ENCODE data around the gene TMEM258. TPM values are rescaled to one million over a fixed set of nuclear protein-coding genes. Genes with fewer than 3 reads are reported as not detected.

TMEM258 gene
- total RNA-seq, 3 donors from 2014 or later: 35.4 to 55.4 (median 35.7) TPM

DNA sequence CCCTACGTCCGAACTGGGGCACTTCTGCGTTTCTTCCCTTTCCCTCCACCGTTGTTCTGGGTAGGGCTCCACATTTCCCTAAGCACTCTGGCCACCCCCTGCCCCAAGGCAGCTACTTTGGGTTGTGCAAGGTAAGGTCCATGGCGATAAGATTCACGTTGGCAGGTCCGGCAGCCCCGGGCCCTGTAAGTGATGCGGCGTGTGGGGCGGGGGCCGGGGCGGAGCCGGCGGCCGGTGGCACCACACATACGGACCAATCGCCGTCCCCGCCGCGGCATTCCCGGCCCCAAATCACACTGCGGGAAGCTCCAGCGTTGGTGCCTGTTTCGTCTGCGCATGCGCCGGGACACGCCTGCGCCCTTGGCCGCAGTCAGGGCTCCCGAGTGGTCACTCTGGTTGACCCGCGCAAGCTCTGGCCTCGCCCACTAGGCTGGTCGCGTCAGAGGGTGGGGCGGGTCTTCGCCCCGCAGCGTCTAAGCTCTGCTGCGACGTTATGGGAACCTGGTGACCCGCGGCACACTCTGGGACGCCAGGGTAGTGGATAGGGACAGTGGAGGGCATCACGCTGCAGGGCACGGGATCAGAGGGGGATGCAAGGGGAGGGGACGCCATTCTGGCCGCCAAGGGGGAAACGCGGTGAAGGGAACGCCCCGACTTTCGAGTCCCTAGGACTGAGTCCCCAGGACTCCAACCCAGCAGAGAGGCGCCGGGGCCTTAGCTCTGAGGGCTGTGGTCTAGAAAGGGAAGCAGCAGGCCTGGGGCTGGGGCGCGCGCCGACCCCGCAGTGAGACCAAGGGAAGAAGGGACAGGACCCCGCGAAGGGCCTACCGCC is 22.8 kb upstream of the TMEM258 start:
- intact Hi-C loops (cut with DNase I; ENCODE audit: low total_unique reads): loop anchor here (5.0 to 10.0 kb wide), 2 partner anchors 70 to 862 kb away; partner anchors contain the start of gene UBXN1
- TF ChIP-seq, protein P1, sequence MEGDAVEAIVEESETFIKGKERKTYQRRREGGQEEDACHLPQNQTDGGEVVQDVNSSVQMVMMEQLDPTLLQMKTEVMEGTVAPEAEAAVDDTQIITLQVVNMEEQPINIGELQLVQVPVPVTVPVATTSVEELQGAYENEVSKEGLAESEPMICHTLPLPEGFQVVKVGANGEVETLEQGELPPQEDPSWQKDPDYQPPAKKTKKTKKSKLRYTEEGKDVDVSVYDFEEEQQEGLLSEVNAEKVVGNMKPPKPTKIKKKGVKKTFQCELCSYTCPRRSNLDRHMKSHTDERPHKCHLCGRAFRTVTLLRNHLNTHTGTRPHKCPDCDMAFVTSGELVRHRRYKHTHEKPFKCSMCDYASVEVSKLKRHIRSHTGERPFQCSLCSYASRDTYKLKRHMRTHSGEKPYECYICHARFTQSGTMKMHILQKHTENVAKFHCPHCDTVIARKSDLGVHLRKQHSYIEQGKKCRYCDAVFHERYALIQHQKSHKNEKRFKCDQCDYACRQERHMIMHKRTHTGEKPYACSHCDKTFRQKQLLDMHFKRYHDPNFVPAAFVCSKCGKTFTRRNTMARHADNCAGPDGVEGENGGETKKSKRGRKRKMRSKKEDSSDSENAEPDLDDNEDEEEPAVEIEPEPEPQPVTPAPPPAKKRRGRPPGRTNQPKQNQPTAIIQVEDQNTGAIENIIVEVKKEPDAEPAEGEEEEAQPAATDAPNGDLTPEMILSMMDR (IDR thresholded peaks at IDR 0.05): no peak
- TF ChIP-seq POLR2AphosphoS5 (IDR thresholded peaks at IDR 0.05) (peak; percentile 73 to 90 (median 89)), POLR2A (IDR thresholded peaks at IDR 0.05) (peak; percentile 87)

DNA sequence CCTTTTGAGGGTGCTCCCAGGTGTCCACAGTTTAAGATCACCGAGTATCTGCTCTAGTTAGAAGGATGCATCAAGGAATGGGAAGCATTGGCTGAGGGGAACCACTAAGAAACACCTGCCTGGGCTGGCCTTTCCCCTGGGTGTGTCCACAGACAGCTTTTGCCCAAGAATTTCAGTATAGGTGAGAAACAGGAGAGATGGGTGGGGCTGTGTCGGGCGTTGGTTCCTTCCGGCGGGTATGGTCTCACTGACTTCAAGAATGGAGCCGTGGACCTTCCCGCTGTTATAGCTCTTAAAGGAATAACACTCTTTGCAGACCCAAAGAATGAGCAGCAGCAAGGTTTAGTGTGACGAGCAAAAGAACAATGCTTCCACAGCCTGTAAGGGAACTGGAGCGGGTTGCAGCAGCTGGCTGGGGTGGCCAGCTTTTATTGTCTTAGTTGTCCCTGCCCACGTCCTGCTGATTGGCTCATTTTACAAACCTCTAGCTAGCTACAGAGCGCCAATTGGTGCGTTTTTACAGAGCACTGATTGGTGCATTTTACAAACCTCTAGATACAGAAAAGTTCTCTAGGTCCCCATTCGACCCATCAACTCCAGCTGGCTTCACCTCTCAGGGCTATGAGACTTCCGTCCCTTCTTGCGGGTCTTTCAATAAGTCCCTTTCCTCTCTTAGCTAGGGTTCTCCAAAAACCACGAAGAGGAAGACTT is 22.0 kb upstream of the TMEM258 start:
- Histone ChIP-seq H3K36me3 (no peaks in the 10 kb centered on the region), H3K4me1 (peaks cover 0 to 6% of the 10 kb centered on the region in 2 donors), H3K27ac (peak overlapping the region; percentile 78 to 98), H3K4me3 (peak overlapping the region; percentile 67 to 92 (median 69)), H3K27me3 (no peaks in the 10 kb centered on the region), H3K9me3 (no peaks in the 10 kb centered on the region)
- intact Hi-C loops (cut with DNase I; ENCODE audit: low total_unique reads): loop anchor here (10.0 kb wide), 1 partner anchor 70 kb away; no protein-coding TSS in a partner anchor
- DNase-seq (ENCODE audit: low spot score in 2 of 2): no peak
- TF ChIP-seq, protein P1 (IDR thresholded peaks at IDR 0.05): no peak
- TF ChIP-seq POLR2A (IDR thresholded peaks at IDR 0.05): no peak
- TF ChIP-seq POLR2AphosphoS5 (IDR thresholded peaks at IDR 0.05): no peak

More for the DNA sequence above, 22.8 kb upstream of the TMEM258 start:
- H3K36me3 ChIP-seq: no peaks in the 10 kb centered on the region
- H3K27me3 ChIP-seq: no peaks in the 10 kb centered on the region
- peak overlapping the region; percentile 78 to 98 for H3K27ac ChIP-seq
- no peaks in the 10 kb centered on the region for H3K9me3 ChIP-seq
- peak; percentile 65 to 88 for DNase-seq (ENCODE audit: low spot score in 2 of 2)
- peak overlapping the region; percentile 67 to 92 (median 69) for H3K4me3 ChIP-seq
- H3K4me1 ChIP-seq: peaks cover 0 to 6% of the 10 kb centered on the region in 2 donors

DNA sequence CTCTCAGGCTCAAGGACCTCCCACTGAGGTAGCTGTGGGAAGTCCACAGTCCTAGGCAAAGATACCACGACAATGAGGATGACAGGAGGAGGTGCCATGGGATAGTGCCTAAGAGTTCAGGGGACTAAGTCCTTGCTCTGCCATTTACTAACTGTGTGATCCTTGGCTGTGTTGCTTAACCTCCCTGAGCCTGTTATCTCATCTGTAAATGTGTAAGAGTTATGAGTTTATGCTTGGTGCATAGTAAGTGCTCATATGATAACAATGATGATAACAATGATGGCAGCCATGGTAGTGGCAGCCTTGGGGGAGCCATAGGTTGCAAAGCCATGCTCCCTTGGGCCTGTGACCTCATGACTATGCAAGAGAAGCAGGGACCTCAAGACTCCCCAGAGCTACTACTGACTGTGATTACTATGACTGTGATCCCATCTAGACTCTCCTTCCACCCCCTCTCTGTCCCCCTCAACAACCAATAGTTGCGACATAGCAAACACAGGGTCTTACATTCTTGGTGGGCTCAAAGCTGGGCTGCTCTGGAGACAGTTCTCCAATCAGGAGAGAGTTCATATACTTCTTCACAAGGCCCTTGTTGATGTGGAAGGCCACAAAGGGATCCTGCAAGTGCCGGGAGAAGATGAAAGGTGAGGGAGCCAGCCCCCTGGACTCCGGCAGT is 20.5 kb upstream of the TMEM258 start:
- Histone ChIP-seq H3K9me3 (no peaks in the 10 kb centered on the region), H3K27me3 (no peaks in the 10 kb centered on the region), H3K27ac (no peak overlapping the region), H3K36me3 (no peaks in the 10 kb centered on the region), H3K4me1 (peaks cover 0 to 6% of the 10 kb centered on the region in 2 donors), H3K4me3 (no peak overlapping the region)
- no peak for TF ChIP-seq POLR2AphosphoS5 (IDR thresholded peaks at IDR 0.05)
- intact Hi-C loops (cut with DNase I; ENCODE audit: low total_unique reads): loop anchor here (10.0 kb wide), 1 partner anchor 72 kb away; no protein-coding TSS in a partner anchor
- no peak for DNase-seq (ENCODE audit: low spot score in 2 of 2)

DNA sequence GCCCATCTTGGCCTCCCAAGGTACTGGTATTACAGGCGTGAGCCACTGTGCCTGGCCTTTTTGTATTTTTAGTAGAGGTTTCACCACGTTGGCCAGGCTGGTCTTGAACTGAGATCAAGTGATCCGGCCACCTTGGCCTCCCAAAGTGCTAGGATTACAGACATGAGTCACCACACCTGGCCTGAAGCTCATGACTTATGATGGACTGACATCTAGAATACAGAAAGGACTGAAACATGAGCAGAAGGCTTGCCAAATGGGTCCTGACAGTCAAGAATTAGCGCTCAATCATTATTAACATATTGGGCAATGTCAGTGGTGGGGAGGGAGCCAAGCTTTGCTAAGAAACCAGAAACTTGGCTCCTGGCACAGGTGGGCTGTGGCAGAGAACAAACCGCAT is 19.4 kb upstream of the TMEM258 start:
- Histone ChIP-seq H3K9me3 (no peaks in the 10 kb centered on the region), H3K27me3 (no peaks in the 10 kb centered on the region), H3K36me3 (no peaks in the 10 kb centered on the region), H3K4me1 (peaks cover 0 to 6% of the 10 kb centered on the region in 2 donors), H3K4me3 (no peak overlapping the region), H3K27ac (no peak overlapping the region)
- intact Hi-C loops (cut with DNase I; ENCODE audit: low total_unique reads): loop anchor here (10.0 kb wide), 1 partner anchor 73 kb away; no protein-coding TSS in a partner anchor
- DNase-seq (ENCODE audit: low spot score in 2 of 2): no peak
- no peak for TF ChIP-seq POLR2AphosphoS5 (IDR thresholded peaks at IDR 0.05)
- TF ChIP-seq, protein P1 (IDR thresholded peaks at IDR 0.05): no peak
- no peak for TF ChIP-seq POLR2A (IDR thresholded peaks at IDR 0.05)

DNA sequence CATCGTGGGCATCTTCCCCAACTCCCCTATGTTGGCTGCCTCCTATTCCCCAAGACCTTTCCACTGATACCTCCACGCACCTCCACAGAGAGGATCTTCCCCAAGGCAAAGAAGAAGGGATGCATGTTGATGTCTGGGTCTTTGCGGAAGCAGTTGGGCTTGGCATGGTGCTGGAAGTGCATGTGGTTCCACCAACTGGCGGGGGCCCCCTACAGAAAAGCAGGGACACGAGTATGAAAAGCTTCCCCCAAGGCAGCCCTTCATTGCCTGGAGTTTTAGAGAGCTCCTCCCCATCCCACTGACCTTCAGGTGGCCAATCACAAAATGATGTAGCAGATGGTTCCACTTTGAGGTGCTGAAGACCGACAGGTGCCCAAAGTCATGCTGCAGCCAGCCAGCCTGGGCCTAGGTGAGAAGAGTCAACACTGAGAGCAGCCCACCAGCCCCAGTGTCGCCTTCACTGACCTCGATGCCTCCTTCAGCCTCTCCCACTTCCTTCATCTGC is 18.3 kb upstream of the TMEM258 start:
- no peak overlapping the region for H3K4me3 ChIP-seq
- H3K9me3 ChIP-seq: no peaks in the 10 kb centered on the region
- H3K27ac ChIP-seq: no peak overlapping the region
- DNase-seq (ENCODE audit: low spot score in 2 of 2): no peak
- no peaks in the 10 kb centered on the region for H3K27me3 ChIP-seq
- H3K36me3 ChIP-seq: no peaks in the 10 kb centered on the region
- TF ChIP-seq POLR2A (IDR thresholded peaks at IDR 0.05) (no peak), POLR2AphosphoS5 (IDR thresholded peaks at IDR 0.05) (no peak)
- TF ChIP-seq, protein P1 (IDR thresholded peaks at IDR 0.05): no peak
- intact Hi-C loops (cut with DNase I; ENCODE audit: low total_unique reads): loop anchor here (10.0 kb wide), 1 partner anchor 74 kb away; no protein-coding TSS in a partner anchor
- H3K4me1 ChIP-seq: peaks cover 0 to 5% of the 10 kb centered on the region in 2 donors
